AG09309 (cell line): ENCODE measurements around the gene SLC16A12.

Experiments used
- DNase-seq: peaks from one replicate; pipeline ENCODE4 v3.0.0-alpha.2; 2010; ENCODE audit warnings: low read depth
- H3K4me3 ChIP-seq: 2 replicates; pipeline ENCODE4 v1.5.1; 2011; ENCODE audit warnings: mild to moderate bottlenecking, low read depth, low read length, moderate library complexity; ENCODE audit not compliant: control insufficient read depth
- TF ChIP-seq, protein P1 (sequence below): IDR thresholded peaks from 2 replicates; pipeline ENCODE4 v1.5.1; 2011; ENCODE audit warnings: mild to moderate bottlenecking, low read depth, low read length, inconsistent platforms; ENCODE audit not compliant: insufficient read depth, control insufficient read depth; ENCODE audit errors: missing control alignments

Gene SLC16A12

DNA sequence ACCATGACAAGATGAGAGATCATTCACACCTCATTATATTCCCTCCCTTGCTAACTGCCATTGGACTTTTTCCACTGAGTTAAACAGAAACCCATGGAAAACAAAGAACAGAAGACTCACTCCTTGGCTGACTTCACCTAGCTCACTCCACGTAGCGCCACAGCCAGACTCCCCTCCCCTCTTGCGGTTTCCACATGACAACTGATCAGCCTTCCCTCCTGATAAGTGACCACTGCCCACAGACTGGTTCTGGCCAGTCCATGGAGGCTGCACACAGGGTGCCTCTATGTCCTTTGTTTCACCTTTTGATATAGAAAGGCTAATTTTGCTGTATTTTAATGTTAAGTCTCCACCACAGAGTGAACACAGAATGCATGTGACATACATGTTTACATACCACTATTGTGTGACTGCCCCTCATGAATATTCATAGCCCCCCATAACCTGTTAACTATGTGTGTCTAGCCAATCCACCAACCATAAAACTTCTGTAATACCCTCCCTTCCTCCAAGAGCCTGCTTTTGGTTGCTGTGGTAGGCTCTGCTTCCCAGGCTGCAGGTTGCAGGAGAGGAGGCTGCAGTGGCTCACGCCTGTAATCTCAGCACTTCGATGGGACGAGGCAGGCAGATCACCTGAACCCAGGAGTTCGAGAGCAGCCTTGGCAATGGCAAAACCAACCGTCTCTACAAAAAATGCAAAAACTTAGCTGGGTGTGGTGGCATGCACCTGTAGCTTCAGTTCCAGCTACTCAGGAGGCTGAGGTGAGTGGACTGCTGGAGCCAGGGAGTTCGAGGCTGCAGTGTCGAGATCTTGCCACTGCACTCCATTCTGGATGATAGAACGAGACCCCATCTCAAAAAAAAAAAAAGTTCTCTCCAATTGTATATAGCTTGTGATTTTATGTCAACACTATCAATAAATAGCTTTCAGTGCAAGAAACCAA, 131.0 kb downstream of the SLC16A12 start:
- TF ChIP-seq, protein P1, sequence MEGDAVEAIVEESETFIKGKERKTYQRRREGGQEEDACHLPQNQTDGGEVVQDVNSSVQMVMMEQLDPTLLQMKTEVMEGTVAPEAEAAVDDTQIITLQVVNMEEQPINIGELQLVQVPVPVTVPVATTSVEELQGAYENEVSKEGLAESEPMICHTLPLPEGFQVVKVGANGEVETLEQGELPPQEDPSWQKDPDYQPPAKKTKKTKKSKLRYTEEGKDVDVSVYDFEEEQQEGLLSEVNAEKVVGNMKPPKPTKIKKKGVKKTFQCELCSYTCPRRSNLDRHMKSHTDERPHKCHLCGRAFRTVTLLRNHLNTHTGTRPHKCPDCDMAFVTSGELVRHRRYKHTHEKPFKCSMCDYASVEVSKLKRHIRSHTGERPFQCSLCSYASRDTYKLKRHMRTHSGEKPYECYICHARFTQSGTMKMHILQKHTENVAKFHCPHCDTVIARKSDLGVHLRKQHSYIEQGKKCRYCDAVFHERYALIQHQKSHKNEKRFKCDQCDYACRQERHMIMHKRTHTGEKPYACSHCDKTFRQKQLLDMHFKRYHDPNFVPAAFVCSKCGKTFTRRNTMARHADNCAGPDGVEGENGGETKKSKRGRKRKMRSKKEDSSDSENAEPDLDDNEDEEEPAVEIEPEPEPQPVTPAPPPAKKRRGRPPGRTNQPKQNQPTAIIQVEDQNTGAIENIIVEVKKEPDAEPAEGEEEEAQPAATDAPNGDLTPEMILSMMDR: no peak
- no peak for DNase-seq
- H3K4me3 ChIP-seq: no peak overlapping the region

DNA sequence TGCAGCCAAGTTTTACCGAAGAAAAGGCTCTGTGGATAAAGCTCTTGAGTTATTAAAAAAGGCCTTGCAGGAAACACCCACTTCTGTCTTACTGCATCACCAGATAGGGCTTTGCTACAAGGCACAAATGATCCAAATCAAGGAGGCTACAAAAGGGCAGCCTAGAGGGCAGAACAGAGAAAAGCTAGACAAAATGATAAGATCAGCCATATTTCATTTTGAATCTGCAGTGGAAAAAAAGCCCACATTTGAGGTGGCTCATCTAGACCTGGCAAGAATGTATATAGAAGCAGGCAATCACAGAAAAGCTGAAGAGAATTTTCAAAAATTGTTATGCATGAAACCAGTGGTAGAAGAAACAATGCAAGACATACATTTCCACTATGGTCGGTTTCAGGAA, 132.4 kb downstream of the SLC16A12 start:
- no peak overlapping the region for H3K4me3 ChIP-seq
- DNase-seq: no peak

DNA sequence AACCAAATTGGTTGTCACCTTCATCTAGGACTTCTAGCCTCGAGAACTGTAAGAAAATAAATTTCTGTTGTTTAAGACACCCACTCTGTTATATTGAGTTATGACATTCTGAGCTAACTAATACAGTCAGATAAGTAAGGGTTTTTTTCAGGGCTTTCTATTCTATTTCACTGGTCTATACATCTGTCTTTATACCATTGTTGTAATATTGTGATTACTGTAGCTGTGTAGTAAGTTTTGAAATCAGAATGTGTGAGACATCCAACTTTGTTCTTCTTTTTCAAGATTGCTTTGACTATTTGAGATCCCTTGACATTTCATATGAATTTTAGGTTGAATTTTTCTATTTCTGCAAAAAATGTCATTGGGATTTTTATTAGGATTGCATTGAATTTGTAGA, 135.4 kb downstream of the SLC16A12 start:
- DNase-seq: no peak
- TF ChIP-seq, protein P1: no peak
- H3K4me3 ChIP-seq: no peak overlapping the region

More for the DNA sequence above, 132.4 kb downstream of the SLC16A12 start:
- TF ChIP-seq, protein P1: no peak

DNA sequence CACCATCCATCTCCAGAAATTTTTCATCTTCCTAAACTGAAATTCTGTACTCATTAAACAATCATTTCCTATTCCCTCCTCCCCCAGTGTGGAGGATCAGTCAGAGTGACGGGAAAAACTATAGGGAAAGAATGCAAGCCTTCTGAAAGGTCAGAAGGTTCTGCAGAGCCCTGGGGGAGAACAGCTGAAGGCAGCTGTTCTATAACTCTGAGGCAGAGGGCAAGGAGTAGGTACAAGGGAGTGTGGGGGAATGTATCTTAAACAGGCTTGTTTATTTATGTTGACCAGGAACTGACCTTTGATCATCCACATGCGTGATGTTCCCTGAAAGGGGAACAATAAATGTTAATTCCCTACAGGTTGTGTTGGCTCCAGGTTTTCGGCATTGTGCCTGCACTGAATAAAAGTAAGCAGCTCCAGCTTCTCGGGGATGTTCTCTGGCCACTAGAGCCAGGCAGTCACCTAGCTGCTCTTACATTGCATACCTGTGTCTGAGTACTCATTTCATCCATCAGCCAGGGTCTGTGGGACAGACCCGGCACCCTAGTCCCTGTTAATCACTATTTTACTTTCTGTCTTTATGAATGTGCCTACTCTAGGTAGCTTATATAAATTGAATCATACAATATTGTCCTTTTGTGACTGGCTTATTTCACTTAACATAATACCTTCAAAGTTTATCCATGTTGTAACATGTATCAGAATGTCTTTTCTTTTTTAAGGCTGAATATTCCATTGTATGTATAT, 137.2 kb downstream of the SLC16A12 start:
- no peak overlapping the region for H3K4me3 ChIP-seq
- no peak for DNase-seq
- TF ChIP-seq, protein P1: no peak

DNA sequence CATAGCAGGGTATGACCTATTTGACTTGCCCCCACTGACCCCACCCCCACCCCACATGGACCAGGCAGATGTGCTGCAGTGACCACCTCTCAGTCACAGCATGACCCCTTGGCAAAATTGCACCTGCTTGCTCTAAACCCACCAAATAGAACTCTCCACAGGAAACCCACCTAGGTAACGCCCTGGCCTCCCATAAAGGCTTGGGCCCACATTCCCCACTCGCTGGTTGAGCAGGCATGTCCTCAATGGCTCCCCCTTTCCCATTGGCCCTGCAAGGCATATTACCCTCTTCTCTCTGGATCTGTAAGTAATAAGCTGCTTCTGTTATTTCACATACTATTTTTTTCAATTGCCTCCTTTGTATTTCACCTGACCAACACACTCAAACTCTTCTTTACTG, 140.3 kb downstream of the SLC16A12 start:
- no peak overlapping the region for H3K4me3 ChIP-seq
- DNase-seq: no peak
- TF ChIP-seq, protein P1: no peak

DNA sequence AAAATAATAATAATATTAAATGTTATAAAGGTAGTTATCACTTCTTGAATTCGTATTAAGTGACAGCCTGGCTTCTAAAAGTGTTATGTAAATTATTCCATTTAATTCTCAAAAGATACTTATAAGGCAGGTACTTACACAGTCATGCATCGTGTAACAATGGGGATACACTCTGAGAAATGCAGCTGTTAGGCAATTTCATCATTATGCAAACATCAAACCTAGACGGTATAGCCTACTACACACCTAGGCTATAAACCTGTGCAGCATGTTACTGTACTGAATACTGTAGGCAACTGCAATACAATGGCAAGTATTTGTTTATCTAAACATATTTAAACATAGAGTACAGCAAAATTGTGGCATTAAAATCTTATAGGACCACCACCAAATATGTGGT, 141.5 kb downstream of the SLC16A12 start:
- no peak for DNase-seq
- TF ChIP-seq, protein P1: no peak
- no peak overlapping the region for H3K4me3 ChIP-seq
